Neutrophil (primary cell): ENCODE results near the gene NFIB.

Source experiments
- H3K27ac ChIP-seq: fragments of 200-600 bp; sonication (generic); 2 replicates; pipeline ENCODE4 v1.5.1; 2016; ENCODE audit warnings: mild to moderate bottlenecking, moderate library complexity
- H3K27me3 ChIP-seq: fragments of 200-600 bp; sonication (generic); 2 replicates; pipeline ENCODE4 v1.6.0; 2016; ENCODE audit warnings: mild to moderate bottlenecking
- H3K36me3 ChIP-seq: fragments of 200-600 bp; sonication (generic); 2 replicates; pipeline ENCODE4 v1.5.1; 2017
- H3K4me1 ChIP-seq, 2 experiments: fragments of 200-600 bp in 1 of 2; sonication (generic) in 1 of 2; 1 replicate in 1 of 2; 2 replicates in 1 of 2; pipeline versions ENCODE4 v1.5.1 to v1.6.1; 2013 to 2016; ENCODE audit warnings: low read depth in 1 of 2, low read length in 1 of 2, mild to moderate bottlenecking in 1 of 2, moderate library complexity in 1 of 2; ENCODE audit not compliant: control insufficient read depth in 1 of 2, insufficient read depth in 1 of 2
- H3K4me3 ChIP-seq, 2 experiments: fragments of 200-600 bp in 1 of 2; sonication (generic) in 1 of 2; 1 replicate in 1 of 2; 2 replicates in 1 of 2; pipeline ENCODE4 v1.5.1; 2013 to 2016; ENCODE audit warnings: low read depth in 1 of 2, low read length in 1 of 2, mild to moderate bottlenecking in 1 of 2, moderate library complexity in 1 of 2
- H3K9me3 ChIP-seq: fragments of 200-600 bp; sonication (generic); 2 replicates; pipeline ENCODE4 v1.5.1; 2016
- TF ChIP-seq, protein P1 (sequence below): fragments of 200-600 bp; sonication (generic); IDR thresholded peaks from 2 replicates; pipeline ENCODE4 v1.5.1; 2016; ENCODE audit warnings: antibody characterized with exemption

NFIB gene

GRCh38 chr9:14293801-14294200 lies 20.1 kb downstream of the NFIB start:
- Histone ChIP-seq H3K4me3 (no peak overlapping the region), H3K9me3 (no peaks in the 10 kb centered on the region), H3K27ac (no peak overlapping the region), H3K36me3 (no peaks in the 10 kb centered on the region), H3K27me3 (no peaks in the 10 kb centered on the region), H3K4me1 (no peaks in the 10 kb centered on the region)
- TF ChIP-seq, protein P1, sequence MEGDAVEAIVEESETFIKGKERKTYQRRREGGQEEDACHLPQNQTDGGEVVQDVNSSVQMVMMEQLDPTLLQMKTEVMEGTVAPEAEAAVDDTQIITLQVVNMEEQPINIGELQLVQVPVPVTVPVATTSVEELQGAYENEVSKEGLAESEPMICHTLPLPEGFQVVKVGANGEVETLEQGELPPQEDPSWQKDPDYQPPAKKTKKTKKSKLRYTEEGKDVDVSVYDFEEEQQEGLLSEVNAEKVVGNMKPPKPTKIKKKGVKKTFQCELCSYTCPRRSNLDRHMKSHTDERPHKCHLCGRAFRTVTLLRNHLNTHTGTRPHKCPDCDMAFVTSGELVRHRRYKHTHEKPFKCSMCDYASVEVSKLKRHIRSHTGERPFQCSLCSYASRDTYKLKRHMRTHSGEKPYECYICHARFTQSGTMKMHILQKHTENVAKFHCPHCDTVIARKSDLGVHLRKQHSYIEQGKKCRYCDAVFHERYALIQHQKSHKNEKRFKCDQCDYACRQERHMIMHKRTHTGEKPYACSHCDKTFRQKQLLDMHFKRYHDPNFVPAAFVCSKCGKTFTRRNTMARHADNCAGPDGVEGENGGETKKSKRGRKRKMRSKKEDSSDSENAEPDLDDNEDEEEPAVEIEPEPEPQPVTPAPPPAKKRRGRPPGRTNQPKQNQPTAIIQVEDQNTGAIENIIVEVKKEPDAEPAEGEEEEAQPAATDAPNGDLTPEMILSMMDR = no peak

DNA sequence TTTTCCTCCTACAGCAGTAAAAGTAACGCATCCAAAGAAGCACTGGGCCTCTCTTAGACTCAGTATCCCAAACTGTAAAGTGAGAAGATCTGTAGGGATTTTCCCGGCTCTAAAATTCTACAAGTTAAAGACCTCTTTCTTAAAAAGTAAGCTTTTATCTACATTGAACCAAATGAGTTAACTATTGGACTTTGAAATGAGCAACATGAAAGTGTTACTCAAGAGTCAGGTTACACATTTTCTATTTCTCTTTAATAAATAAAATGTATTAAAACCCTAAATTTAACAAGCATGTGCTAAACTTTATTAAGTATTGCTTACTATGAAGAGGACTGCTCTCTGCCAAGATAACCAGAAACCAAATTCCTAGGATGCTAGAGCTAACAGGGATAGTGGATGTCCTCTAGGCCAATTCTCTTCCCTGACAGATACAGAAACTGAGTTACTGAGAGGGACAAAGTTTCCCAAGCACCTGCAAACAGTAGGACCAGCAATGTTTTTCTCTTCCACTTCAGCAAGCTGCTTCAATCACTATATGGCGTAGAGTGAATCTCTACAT lies 21.7 kb downstream of the NFIB start:
- TF ChIP-seq, protein P1 = no peak

DNA sequence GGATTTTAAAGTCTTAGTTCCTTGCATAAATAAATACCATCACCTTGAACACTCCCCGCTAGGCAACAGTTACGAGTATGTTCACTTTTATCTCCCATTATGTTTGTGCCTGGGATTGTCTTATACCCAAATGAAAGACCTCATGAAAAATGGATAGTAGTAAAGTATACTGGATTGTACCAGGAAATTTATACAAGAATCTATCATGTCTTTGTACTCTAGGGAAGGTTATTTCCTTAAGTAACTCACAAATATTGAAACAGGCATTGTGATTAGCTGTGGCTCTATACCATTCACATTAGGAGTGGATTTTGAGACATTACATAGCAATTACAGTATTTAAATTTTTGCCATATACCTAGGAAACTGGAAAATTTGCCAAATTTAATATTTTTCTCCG lies 24.0 kb downstream of the NFIB start:
- H3K4me3 ChIP-seq = no peak overlapping the region
- H3K4me1 ChIP-seq = no peaks in the 10 kb centered on the region
- H3K27me3 ChIP-seq = no peaks in the 10 kb centered on the region
- TF ChIP-seq, protein P1 = no peak
- H3K27ac ChIP-seq = no peak overlapping the region
- no peaks in the 10 kb centered on the region for H3K36me3 ChIP-seq
- no peaks in the 10 kb centered on the region for H3K9me3 ChIP-seq

More for the DNA sequence above, 21.7 kb downstream of the NFIB start:
- H3K36me3 ChIP-seq = no peaks in the 10 kb centered on the region
- no peaks in the 10 kb centered on the region for H3K27me3 ChIP-seq
- H3K27ac ChIP-seq = no peak overlapping the region
- H3K4me3 ChIP-seq = no peak overlapping the region
- H3K9me3 ChIP-seq = no peaks in the 10 kb centered on the region
- H3K4me1 ChIP-seq = no peaks in the 10 kb centered on the region

DNA sequence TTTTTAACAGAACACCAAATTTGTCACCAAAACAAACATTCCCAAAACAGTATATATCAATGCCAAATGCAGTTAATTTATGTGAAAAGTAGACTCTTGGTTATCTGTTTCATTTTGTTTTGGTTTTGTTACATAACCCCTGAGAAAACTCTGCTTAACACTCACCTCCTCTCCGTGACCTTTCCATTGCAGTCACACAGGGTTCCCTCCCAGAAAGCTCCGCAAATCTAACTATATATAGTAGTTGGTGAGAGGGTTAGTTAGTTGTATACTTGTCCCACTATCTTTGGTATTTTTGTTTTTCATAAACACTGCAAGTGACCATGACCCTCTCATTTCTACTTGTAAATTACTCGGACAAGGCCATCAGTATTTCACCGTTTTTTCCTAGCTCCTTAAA lies 25.5 kb downstream of the NFIB start:
- H3K4me1 ChIP-seq = no peaks in the 10 kb centered on the region
- no peak overlapping the region for H3K27ac ChIP-seq
- no peaks in the 10 kb centered on the region for H3K36me3 ChIP-seq
- H3K4me3 ChIP-seq = no peak overlapping the region
- TF ChIP-seq, protein P1 = no peak
- no peaks in the 10 kb centered on the region for H3K27me3 ChIP-seq
- no peaks in the 10 kb centered on the region for H3K9me3 ChIP-seq

DNA sequence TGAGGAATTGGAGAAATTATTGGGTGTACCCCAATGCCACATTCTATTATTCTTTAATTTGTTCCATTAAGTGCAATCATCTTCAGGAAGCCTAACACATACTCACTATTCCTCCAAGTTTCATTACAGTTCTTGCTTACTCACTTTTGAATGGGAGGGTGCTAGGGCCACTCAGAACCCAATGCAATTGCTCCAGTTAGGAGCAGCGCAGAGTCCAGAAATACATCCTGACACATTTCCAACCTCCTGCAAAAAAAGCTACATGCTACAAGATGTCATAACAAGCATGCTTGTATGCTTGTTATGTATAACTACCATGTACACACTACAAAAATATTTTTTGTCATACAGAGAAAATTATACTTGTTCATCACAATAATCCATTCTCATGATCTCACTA lies 27.8 kb downstream of the NFIB start:
- Histone ChIP-seq H3K4me1 (no peaks in the 10 kb centered on the region), H3K27ac (no peak overlapping the region), H3K9me3 (no peaks in the 10 kb centered on the region), H3K27me3 (no peaks in the 10 kb centered on the region), H3K36me3 (no peaks in the 10 kb centered on the region), H3K4me3 (no peak overlapping the region)
- TF ChIP-seq, protein P1 = no peak

GRCh38 chr9:14283276-14283675 lies 30.7 kb downstream of the NFIB start:
- Histone ChIP-seq H3K27ac (no peak overlapping the region), H3K9me3 (no peaks in the 10 kb centered on the region), H3K4me1 (no peaks in the 10 kb centered on the region), H3K4me3 (no peak overlapping the region), H3K36me3 (no peaks in the 10 kb centered on the region), H3K27me3 (no peaks in the 10 kb centered on the region)
- TF ChIP-seq, protein P1 = no peak
